ENCODE results near the gene MCEMP1.

DNA sequence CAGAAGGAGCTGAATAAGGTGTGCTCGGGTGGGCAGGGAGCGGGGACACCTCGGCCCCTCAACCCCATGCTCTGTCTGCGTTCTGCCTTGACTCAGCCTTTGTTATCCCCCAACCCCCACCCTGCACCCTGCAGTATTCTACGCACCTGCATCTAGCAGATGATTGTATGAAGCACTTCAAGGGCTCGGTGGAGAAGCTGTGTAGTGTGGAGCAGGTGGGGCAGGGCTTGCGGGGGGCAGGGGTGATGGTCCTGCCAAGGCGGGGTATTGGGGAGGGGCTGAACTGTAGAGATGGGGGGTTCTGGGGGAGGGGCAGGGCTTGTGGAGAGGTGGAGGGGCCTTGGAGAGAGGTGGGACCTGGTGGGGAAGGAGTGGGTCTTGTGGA lies 33.9 kb upstream of the MCEMP1 start:
- TF ChIP-seq CTCF (IDR thresholded peaks at IDR 0.05; ENCODE audit: low read depth, low read length, poor library complexity, severe bottlenecking), result no peak
- TF ChIP-seq EZH2phosphoT487 (IDR thresholded peaks at IDR 0.05; ENCODE audit: borderline replicate concordance, low read length), result no peak

Data from DOHH2 (cell line).